ENCODE results near the gene LAMA5.

Gene LAMA5

GRCh38 chr20:62367136-62367632, at the start of gene LAMA5:
Gene LAMA5, minus strand, starts transcription at chr20:62367312. Its CDS starts 67 bp downstream, at chr20:62367245.
- Histone ChIP-seq H3K27me3 (ENCODE audit: low read depth, low read length) (peaks cover 25% of the 10 kb centered on the region), H3K36me3 (replicated peaks; ENCODE audit: low read depth, low read length) (no peaks in the 10 kb centered on the region), H3K4me2 (ENCODE audit: low read length) (peak within 1 kb of the TSS; percentile 83), H3K4me1 (ENCODE audit: low read length) (peaks cover 22% of the 10 kb centered on the region), H3K79me2 (ENCODE audit: low read length) (no peaks in the 10 kb centered on the region), H3K9me3 (ENCODE audit: insufficient read depth, low read length) (no peaks in the 10 kb centered on the region), H3K4me3 (ENCODE audit: low read length) (peak within 1 kb of the TSS; percentile 92), H4K20me1 (ENCODE audit: insufficient read depth, low read length) (0 out of 2 replicates have a peak, but pooled peaks cover 11% of the 10 kb centered on the region), H2AFZ (ENCODE audit: low read depth, low read length) (peak within 1 kb of the TSS; percentile 68), H3K9ac (ENCODE audit: low read length) (peak within 1 kb of the TSS; percentile 85), H3K27ac (ENCODE audit: low read length) (no peak within 1 kb of the TSS)
- TF ChIP-seq EZH2phosphoT487 (IDR thresholded peaks at IDR 0.05; ENCODE audit: low read depth): no peak
- no peak for TF ChIP-seq CTCF (IDR thresholded peaks at IDR 0.05; ENCODE audit: low read depth, low read length)

- no peaks in the 10 kb centered on the region for H3K36me3 ChIP-seq (replicated peaks; ENCODE audit: low read depth, low read length)
- H2AFZ ChIP-seq (ENCODE audit: low read depth, low read length): no peak overlapping the region
- H3K79me2 ChIP-seq (ENCODE audit: low read length): no peaks in the 10 kb centered on the region
- peaks cover 3% of the 10 kb centered on the region; the same call in 1 of the 2 replicates for H3K4me1 ChIP-seq (ENCODE audit: low read length)
- no peak overlapping the region for H3K4me2 ChIP-seq (ENCODE audit: low read length)
- H3K27ac ChIP-seq (ENCODE audit: low read length): no peak overlapping the region
- H3K4me3 ChIP-seq (ENCODE audit: low read length): no peak overlapping the region
- no peak overlapping the region for H3K9ac ChIP-seq (ENCODE audit: low read length)
- TF ChIP-seq EZH2phosphoT487 (IDR thresholded peaks at IDR 0.05; ENCODE audit: low read depth): no peak
- TF ChIP-seq CTCF (IDR thresholded peaks at IDR 0.05; ENCODE audit: low read depth, low read length): no peak
- H3K27me3 ChIP-seq (ENCODE audit: low read depth, low read length): peaks cover 6% of the 10 kb centered on the region; the same call in 1 of the 2 replicates
- H4K20me1 ChIP-seq (ENCODE audit: insufficient read depth, low read length): no peaks in the 10 kb centered on the region
- no peaks in the 10 kb centered on the region for H3K9me3 ChIP-seq (ENCODE audit: insufficient read depth, low read length)
Measured at GRCh38 chr20:62415354-62416111, 48.4 kb upstream of the LAMA5 start.

DNA sequence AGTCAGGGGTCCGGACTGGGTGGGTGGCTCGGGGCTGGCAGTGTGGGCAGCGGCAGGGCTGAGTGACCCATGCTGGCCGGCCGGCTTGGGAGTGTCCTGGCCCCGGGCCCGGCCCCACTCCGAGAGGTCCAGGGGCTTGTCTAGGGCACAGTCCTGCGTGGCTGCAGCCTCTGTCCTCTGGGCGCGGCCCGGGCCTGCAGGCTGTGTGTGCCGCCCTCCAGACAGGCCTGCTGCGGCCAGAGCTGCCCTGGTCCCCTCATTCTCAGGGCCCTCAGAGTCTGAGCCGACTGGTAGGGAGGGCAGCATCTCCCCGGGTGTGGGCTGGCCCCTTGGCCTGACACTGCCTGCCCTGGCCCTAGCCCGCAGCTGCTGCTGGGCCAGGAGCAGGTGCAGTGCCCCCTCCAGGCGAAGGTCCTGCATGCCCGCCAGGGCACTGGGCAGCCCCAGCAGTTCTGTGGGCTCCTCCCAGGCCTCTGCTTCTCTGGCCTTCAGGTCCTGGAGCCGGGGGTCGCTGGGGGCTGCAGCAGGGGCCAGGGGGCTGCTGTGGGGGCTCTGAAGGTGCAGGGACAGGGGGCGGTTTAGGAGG, 46.9 kb upstream of the LAMA5 start:
- no peaks in the 10 kb centered on the region for H4K20me1 ChIP-seq (ENCODE audit: insufficient read depth, low read length)
- no peak overlapping the region for H3K27ac ChIP-seq (ENCODE audit: low read length)
- TF ChIP-seq CTCF (IDR thresholded peaks at IDR 0.05; ENCODE audit: low read depth, low read length) (peak; percentile 23), EZH2phosphoT487 (IDR thresholded peaks at IDR 0.05; ENCODE audit: low read depth) (no peak)
- peaks cover 6% of the 10 kb centered on the region; the same call in 1 of the 2 replicates for H3K27me3 ChIP-seq (ENCODE audit: low read depth, low read length)
- no peaks in the 10 kb centered on the region for H3K9me3 ChIP-seq (ENCODE audit: insufficient read depth, low read length)
- no peaks in the 10 kb centered on the region for H3K79me2 ChIP-seq (ENCODE audit: low read length)
- no peak overlapping the region for H2AFZ ChIP-seq (ENCODE audit: low read depth, low read length)
- H3K9ac ChIP-seq (ENCODE audit: low read length): no peak overlapping the region
- no peak overlapping the region for H3K4me3 ChIP-seq (ENCODE audit: low read length)
- H3K36me3 ChIP-seq (replicated peaks; ENCODE audit: low read depth, low read length): no peaks in the 10 kb centered on the region
- peaks cover 15% of the 10 kb centered on the region for H3K4me1 ChIP-seq (ENCODE audit: low read length)
- H3K4me2 ChIP-seq (ENCODE audit: low read length): no peak overlapping the region

DNA sequence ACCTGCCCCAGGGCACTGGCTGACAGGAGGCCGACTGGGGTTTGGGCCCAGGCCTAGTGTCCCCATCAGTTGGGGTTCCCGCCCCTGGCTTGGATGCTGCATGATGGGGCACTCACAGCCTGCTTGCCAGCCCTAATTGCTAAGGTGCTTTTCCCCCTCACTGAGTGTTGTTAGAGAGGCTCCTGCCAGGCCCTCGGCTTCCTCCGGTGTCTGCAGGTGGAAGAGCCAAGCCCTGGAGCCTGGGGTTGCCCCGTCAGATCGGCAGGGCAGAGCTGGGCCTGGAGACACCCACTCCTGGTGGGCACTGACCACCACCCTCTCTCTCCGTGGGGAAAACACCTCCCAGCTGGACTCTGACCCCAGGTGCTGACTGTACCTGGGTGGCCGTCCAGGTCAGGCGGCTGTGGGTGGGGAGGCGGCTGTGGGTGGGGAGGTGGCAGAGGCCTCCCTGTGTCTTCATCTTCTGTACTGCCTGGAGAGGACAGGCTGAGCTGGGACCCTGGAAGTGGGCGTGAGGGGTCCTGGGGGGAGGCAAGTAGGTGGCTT, 46.0 kb upstream of the LAMA5 start:
- peaks cover 16% of the 10 kb centered on the region for H3K4me1 ChIP-seq (ENCODE audit: low read length)
- no peak overlapping the region for H3K4me2 ChIP-seq (ENCODE audit: low read length)
- H3K36me3 ChIP-seq (replicated peaks; ENCODE audit: low read depth, low read length): no peaks in the 10 kb centered on the region
- H3K4me3 ChIP-seq (ENCODE audit: low read length): no peak overlapping the region
- no peak overlapping the region for H3K27ac ChIP-seq (ENCODE audit: low read length)
- TF ChIP-seq EZH2phosphoT487 (IDR thresholded peaks at IDR 0.05; ENCODE audit: low read depth): no peak
- TF ChIP-seq CTCF (IDR thresholded peaks at IDR 0.05; ENCODE audit: low read depth, low read length): no peak
- no peaks in the 10 kb centered on the region for H3K79me2 ChIP-seq (ENCODE audit: low read length)
- H3K9ac ChIP-seq (ENCODE audit: low read length): no peak overlapping the region
- no peaks in the 10 kb centered on the region for H3K9me3 ChIP-seq (ENCODE audit: insufficient read depth, low read length)
- H4K20me1 ChIP-seq (ENCODE audit: insufficient read depth, low read length): no peaks in the 10 kb centered on the region
- H3K27me3 ChIP-seq (ENCODE audit: low read depth, low read length): peaks cover 6% of the 10 kb centered on the region; the same call in 1 of the 2 replicates
- no peak overlapping the region for H2AFZ ChIP-seq (ENCODE audit: low read depth, low read length)

Measured in OCI-LY3 (cell line).